Right ventricle myocardium inferior (tissue), 1 donor: ENCODE results near the gene FBXL17. TPM values are rescaled to one million over a fixed set of nuclear protein-coding genes. Genes with fewer than 3 reads are reported as not detected.

Experiments used
- ATAC-seq: fragments of 200-7000 bp; cut with Tn5 transposase; one replicate; pipeline ENCODE4 v1.9.1; 2020; ENCODE audit warnings: mild to moderate bottlenecking, moderate library complexity
- DNase-seq: peaks from one replicate; pipeline ENCODE4 v3.0.0; 2021; ENCODE audit errors: missing footprints
- intact Hi-C: fragments of 100-400 bp; cut with DNase I; formaldehyde crosslinking; loops from one replicate; pipeline ENCODE4 v1.11.0; 2022
- total RNA-seq: library from RNA; stranded (reverse); fragmentation: NEBNext Ultra II Directional; extraction: Animal tissue kit (Norgen Biotek cat#: 25700); gene quantifications from one replicate; pipeline ENCODE4 v1.2.1, GENCODE V29; 2021
- donor health status: DM: no; HTN: yes; CAD: no; lungs with severe emphysema.

The FBXL17 gene
- total RNA-seq, 1 donor from 2014 or later = 43.6 TPM

DNA sequence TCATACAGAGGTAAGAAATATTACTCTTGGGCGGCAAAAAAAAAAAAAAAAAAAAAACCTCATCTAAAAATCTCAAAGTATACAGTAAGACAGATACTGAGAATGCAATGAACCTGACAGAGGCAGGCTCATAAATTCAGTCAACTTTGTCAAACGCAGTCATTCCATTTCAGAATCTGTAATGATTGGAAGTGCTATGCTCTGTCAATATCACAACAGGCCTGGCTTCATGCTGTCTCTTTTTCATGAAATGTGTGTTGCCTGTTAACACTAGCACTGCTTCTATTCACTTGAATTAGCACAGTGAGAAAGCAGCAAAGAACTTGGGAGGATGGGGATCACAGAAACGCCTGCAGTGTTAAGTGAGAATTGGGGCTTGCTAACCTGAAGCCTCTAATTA lies 510.9 kb downstream of the FBXL17 start:
- ATAC-seq (no peak), DNase-seq (no peak)
- intact Hi-C loops = no loop called here

DNA sequence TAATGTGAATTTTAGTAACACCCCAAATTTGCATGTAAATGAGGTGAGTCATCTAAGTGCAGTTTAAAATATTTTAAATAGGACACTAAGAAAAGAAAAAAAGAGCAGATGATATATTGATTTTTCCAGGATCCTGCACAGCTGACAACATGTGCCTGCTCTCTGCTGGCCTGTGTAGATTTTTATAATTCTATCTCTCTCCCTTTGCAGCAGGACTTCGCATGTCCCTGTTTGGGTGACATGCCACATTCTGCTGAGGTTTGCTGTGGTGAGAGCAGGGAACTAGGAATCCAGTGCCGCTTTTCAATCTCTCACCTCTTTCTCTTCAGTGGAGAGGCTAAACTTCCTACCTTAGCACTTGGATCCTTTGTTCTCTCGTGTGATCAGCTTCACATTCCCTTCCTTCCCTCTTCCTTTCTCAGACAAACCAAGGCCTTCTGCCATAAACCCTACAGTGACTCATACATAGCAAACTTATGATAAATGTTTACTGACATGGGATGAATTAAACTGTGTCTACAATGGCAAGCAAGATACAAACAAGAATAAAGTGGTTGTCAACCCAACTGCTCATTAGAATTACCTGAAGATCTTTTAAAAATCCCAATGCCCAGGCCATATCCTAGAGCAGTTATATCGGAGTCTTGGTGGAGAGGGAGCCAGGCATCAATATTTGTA lies 512.3 kb downstream of the FBXL17 start:
- DNase-seq (no peak), ATAC-seq (no peak)
- intact Hi-C loops = no loop called here

DNA sequence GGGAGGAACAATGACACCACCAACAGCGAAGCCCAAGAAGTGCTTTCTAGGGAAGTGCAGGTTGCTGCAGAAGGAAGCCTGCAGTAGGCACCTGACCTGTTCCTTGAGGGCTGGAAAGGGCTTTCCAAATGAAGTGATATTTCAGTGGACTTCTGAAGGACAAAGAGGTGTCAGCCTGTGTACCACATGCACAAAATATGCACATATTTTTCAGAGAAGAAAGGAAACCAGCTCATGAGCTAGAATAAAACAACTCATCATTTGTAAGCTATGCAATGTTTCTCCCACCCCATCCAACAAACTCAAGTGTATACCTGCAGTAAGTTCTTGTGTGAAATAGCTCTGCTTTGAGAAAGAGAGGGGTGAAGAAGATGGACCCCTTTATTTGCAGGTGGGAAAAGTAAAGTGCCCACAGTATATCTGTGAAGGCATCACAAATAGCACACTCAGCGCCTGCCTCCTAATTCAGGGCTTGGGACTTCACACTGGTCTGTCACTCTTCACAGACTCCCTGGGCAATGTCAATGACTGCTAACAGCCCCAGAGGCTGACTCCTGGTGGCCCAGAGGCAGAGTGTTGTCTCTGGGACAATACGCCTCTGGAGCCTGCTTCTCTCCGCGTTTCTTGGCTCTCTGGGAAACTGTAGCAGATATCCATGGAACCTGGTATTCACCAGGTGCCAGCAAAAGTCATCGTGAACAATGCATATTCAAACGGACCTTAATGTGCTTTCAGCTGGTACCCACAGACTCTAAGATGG lies 513.1 kb downstream of the FBXL17 start:
- no peak for DNase-seq
- intact Hi-C loops = no loop called here
- ATAC-seq = no peak

DNA sequence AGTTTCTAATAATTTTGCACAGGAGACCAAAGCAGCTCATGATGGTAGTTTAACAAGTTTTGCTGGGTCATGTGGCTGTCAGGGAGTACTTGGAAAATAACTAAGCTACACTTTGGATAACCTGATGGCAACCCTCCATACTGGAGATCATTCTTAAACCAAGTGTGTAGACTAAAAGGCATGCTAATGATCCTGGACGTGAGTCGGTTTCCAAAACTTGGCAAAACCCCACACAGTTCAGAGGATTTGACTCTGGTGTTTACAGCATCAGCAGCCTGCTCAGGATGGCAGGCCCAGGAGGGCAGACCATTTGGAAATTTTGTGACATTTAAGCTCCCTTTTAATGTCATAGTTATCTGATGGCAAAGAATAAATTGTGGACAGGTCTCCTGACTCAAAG lies 514.6 kb downstream of the FBXL17 start:
- DNase-seq (no peak), ATAC-seq (no peak)
- intact Hi-C loops = no loop called here

GRCh38 chr5:107864793-107865192 lies 517.1 kb downstream of the FBXL17 start:
- intact Hi-C loops = no loop called here
- ATAC-seq (no peak), DNase-seq (no peak)

GRCh38 chr5:107863125-107863524 lies 518.8 kb downstream of the FBXL17 start:
- no peak for DNase-seq
- ATAC-seq = no peak
- intact Hi-C loops = no loop called here

- no peak for ATAC-seq
- DNase-seq = no peak
- intact Hi-C loops = no loop called here
Observed at GRCh38 chr5:107861565-107861964, 520.3 kb downstream of the FBXL17 start.

- intact Hi-C loops = no loop called here
- no peak for ATAC-seq
- DNase-seq = no peak
Observed at GRCh38 chr5:107860044-107860443, 521.9 kb downstream of the FBXL17 start.

- DNase-seq = no peak
- ATAC-seq = no peak
- intact Hi-C loops = no loop called here
Observed at GRCh38 chr5:107858788-107859187, 523.1 kb downstream of the FBXL17 start.

DNA sequence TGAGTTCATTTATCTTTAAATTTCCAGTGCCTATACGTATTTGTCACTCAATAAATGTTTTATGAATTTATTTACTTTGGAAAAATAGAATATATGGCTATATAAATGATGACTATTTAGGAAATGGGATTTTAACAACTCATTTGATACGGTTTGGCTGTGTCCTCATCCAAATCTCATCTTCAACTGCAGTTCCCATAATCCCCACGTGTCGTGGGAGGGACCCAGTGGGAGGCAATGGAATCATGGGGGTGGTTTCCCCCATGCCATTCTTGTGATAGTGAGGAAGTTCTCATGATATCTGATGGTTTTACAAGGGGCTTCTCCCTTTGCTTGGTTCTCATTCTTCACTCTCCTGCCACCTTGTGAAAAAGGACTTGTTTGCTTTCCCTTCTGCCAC lies 523.6 kb downstream of the FBXL17 start:
- intact Hi-C loops = no loop called here
- ATAC-seq (no peak), DNase-seq (no peak)

- intact Hi-C loops = no loop called here
- DNase-seq = no peak
- ATAC-seq = no peak
Observed at GRCh38 chr5:107857785-107858184, 524.1 kb downstream of the FBXL17 start.

DNA sequence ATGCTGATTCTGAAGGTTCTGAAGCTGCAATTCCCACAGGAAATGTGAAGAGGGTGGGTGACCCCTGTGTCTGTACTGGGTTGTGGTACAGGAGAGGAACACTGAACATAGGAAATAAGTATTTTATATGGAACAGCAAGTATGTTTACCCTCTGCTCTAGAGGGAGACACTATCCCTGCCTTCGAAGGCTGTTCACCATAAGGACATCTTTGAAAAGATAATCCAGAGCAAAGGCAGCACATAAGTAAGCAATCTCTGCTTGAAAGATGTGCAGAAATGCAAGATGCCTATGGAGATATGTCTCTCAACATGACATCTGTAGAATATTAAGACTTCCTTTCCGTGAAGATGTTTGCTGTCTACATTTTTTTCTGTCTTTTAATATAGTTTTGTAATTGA lies 526.7 kb downstream of the FBXL17 start:
- intact Hi-C loops = no loop called here

DNA sequence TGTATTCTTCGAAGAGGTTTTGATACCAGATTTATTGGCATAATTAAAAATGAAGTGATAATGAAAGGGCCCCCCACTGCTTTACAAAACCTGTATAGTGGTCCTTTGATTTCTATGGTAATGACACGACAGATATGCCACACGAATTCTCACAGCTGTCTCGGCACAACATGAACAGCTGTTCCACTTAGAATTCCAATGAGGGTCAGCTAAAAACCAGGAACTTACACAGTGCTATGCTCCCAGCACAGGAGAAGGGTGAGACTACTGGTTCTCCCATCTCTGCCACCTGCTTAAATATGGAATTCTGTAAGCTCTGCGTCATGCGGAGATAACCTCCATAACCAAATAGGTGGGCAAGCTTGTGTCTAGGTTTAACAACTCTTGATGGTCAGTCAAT lies 528.2 kb downstream of the FBXL17 start:
- intact Hi-C loops = no loop called here
- ATAC-seq = no peak

More for the DNA sequence above, 526.7 kb downstream of the FBXL17 start:
- DNase-seq = no peak
- no peak for ATAC-seq

DNA sequence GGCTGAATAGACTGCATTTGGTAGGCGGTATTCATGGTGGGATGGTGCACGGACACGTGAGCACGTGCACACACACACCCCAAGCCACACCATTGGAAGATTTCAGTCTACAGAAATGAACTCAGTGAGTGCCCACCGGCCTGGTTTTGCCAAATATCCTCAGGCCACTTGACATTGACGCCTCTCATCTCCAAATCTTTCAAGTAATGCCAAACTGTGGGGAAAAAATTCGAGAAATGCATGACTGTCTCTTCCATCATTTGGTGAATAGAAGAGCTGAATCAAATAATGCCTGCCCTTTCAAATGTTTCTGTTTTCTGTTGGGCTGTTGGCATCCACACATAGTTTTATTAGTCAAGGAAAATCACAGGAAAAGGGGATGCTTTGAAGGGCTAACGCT lies 528.9 kb downstream of the FBXL17 start:
- no peak for DNase-seq
- intact Hi-C loops = no loop called here
- ATAC-seq = no peak

More for the DNA sequence above, 528.2 kb downstream of the FBXL17 start:
- no peak for DNase-seq

- DNase-seq = no peak
- ATAC-seq = no peak
- intact Hi-C loops = no loop called here
Observed at GRCh38 chr5:107849118-107849517, 532.8 kb downstream of the FBXL17 start.

- ATAC-seq = no peak
- DNase-seq = no peak
- intact Hi-C loops = no loop called here
Observed at GRCh38 chr5:107840592-107840991, 541.3 kb downstream of the FBXL17 start.

GRCh38 chr5:107840161-107840560 lies 541.7 kb downstream of the FBXL17 start:
- intact Hi-C loops = no loop called here
- ATAC-seq = no peak
- no peak for DNase-seq

DNA sequence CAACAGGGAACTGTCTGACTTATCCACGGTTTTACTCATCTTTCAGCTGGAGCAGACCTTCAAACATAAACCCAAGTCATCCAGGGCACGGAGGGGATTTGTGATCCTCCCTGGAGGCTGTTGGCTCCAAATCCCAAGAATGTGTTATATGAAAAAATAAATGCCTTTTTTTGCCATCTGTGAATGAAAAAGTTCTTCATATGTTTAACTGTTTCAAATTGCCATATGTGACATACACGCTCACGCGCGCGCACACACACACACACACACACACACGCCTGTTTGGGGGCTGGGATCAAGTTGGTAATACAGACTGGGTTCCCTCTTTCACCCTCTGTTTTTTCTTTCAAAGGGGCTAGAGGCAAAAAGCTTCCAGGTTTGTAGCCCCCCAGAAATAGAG lies 546.8 kb downstream of the FBXL17 start:
- intact Hi-C loops = no loop called here
- DNase-seq (no peak), ATAC-seq (no peak)

DNA sequence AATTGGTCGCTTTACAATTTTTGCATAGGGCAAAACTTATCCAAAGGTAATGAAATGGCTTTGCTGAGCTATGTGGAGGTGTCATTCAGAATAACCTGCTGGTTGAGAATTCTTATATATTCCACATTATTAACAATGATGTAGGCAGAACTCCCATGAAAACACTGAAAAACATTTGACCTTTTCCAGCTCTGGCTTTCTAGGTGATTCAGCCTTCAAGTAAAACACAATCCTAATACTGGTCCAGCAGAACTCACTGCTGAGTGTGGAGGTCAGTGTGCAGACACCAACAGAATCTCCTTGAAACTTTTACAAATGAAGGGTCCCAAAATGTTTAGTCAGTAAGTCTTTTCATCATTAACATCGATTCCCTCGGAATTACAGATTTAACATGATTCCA lies 549.2 kb downstream of the FBXL17 start:
- ATAC-seq (no peak), DNase-seq (no peak)
- intact Hi-C loops = no loop called here

GRCh38 chr5:107831612-107832395 lies 550.1 kb downstream of the FBXL17 start:
- intact Hi-C loops = no loop called here
- ATAC-seq (no peak), DNase-seq (no peak)
